Measurements from ENCODE around the gene METTL6.

GRCh38 chr3:15449489-15450224, 22.3 kb upstream of the METTL6 start:
- no peak for TF ChIP-seq POLR2AphosphoS5 (IDR thresholded peaks at IDR 0.05)
- TF ChIP-seq CTCF (IDR thresholded peaks at IDR 0.05): no peak
